Measurements from ENCODE around the gene ELK3. TPM values are rescaled to one million over a fixed set of nuclear protein-coding genes. Genes with fewer than 3 reads are reported as not detected.

ELK3 gene
- total RNA-seq, 1 experiment from 2014 or later, result 9.4 TPM

DNA sequence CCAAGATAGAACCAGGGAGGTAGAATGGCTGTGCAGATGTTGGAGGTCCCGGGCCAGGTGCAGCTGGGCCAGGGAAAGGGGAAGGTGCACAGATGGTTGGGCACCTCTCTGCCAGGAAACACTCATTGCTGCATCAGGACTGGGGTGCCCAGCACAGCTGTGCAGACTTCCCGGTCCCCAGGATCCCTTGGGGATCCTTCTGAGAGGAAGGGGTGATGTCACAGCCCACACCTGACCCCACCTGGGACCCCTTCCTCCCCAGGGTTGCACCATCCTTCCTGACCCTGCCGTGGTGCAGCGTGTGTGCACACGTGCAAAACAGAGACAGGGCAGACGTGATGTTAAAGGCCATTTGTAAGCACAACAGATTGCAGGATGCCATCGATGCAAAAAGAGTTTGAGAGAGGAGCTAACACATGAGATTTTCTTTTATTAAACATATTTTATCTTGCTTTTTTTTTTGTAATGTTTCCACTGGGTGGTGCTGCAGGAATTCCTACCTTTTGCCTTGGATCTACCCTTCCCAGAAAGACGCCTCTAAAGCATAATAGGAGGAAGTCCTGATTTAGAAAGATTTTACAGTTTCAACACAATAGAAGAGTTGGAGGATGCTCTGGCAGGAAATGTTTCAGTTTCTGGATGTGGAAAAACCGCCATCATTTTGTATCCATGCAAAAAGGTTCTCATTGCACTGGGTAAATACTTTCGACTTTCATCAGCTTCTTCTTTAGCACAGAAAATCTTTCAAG lies 14.8 kb downstream of the ELK3 start:
- H3T11ph ChIP-seq (ENCODE audit: low read length), result no peak overlapping the region
- peaks cover 18 to 31% of the 10 kb centered on the region in 2 experiments for H3K4me1 Mint-ChIP-seq
- H3K4me1 ChIP-seq (ENCODE audit: insufficient read depth, low read length), result peaks cover 6% of the 10 kb centered on the region; the same call in 1 of the 2 replicates
- no peaks in the 10 kb centered on the region for H4K20me1 ChIP-seq (ENCODE audit: control insufficient read depth, insufficient read depth, insufficient read length)
- no peak overlapping the region for H4K5ac ChIP-seq (ENCODE audit: insufficient read length, low read depth, low read length)
- H2BK20ac ChIP-seq (ENCODE audit: low read depth, low read length, poor library complexity, severe bottlenecking), result no peak overlapping the region
- no peak overlapping the region for H3K18ac ChIP-seq (ENCODE audit: insufficient read length, low read depth, low read length)
- H3K79me2 ChIP-seq (ENCODE audit: insufficient read depth, low read length), result no peaks in the 10 kb centered on the region
- no peak overlapping the region for H2BK5ac ChIP-seq (ENCODE audit: insufficient read length, low read length)
- H2BK12ac ChIP-seq (ENCODE audit: insufficient read length, low read depth, low read length), result no peak overlapping the region
- H3K23me2 ChIP-seq (ENCODE audit: insufficient read length, low read depth, low read length, poor library complexity, severe bottlenecking), result no peaks in the 10 kb centered on the region
- no peak overlapping the region for H4K91ac ChIP-seq (ENCODE audit: insufficient read length, low read depth, low read length)
- no peak overlapping the region for H2BK15ac ChIP-seq (ENCODE audit: low read depth, low read length)
- no peaks in the 10 kb centered on the region for H3K9me3 Mint-ChIP-seq
- H3K9me3 ChIP-seq (ENCODE audit: control insufficient read depth, low read depth, low read length), result no peaks in the 10 kb centered on the region
- no peak overlapping the region for H2BK120ac ChIP-seq (ENCODE audit: low read depth, low read length, poor library complexity, severe bottlenecking)
- no CpG with 5 or more reads among the region's 10 CpGs for WGBS (ENCODE audit: extremely low coverage, insufficient read length, low lambda C conversion rate)
- H3K56ac ChIP-seq (ENCODE audit: insufficient read length, low read depth, low read length), result no peak overlapping the region
- H3K4me3 Mint-ChIP-seq, result no peak overlapping the region
- H3K4ac ChIP-seq (ENCODE audit: low read depth, low read length), result no peak overlapping the region
- DNase-seq, result no peak
- H3K4me2 ChIP-seq (ENCODE audit: insufficient read depth, insufficient read length, low read length), result no peak overlapping the region
- no peak overlapping the region for H2AFZ ChIP-seq (ENCODE audit: low read length)
- no peak overlapping the region for H4K8ac ChIP-seq (replicated peaks; ENCODE audit: insufficient read length, low read depth, low read length)
- no peak overlapping the region; the same call in 1 of the 2 replicates for H3K14ac ChIP-seq (ENCODE audit: insufficient read depth, low read length)
- H3K27ac ChIP-seq (ENCODE audit: insufficient read length, low read depth, low read length), result no peak overlapping the region
- H3K9ac ChIP-seq (ENCODE audit: extremely low read depth, insufficient read length, low read length), result no peak overlapping the region
- TF ChIP-seq, protein P1, sequence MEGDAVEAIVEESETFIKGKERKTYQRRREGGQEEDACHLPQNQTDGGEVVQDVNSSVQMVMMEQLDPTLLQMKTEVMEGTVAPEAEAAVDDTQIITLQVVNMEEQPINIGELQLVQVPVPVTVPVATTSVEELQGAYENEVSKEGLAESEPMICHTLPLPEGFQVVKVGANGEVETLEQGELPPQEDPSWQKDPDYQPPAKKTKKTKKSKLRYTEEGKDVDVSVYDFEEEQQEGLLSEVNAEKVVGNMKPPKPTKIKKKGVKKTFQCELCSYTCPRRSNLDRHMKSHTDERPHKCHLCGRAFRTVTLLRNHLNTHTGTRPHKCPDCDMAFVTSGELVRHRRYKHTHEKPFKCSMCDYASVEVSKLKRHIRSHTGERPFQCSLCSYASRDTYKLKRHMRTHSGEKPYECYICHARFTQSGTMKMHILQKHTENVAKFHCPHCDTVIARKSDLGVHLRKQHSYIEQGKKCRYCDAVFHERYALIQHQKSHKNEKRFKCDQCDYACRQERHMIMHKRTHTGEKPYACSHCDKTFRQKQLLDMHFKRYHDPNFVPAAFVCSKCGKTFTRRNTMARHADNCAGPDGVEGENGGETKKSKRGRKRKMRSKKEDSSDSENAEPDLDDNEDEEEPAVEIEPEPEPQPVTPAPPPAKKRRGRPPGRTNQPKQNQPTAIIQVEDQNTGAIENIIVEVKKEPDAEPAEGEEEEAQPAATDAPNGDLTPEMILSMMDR (conservative IDR thresholded peaks at IDR 0.05), result no peak
- H3K79me1 ChIP-seq (ENCODE audit: insufficient read depth, low read depth, low read length, poor library complexity, severe bottlenecking), result no peaks in the 10 kb centered on the region
- no peak overlapping the region for H3K23ac ChIP-seq (ENCODE audit: insufficient read length, low read depth, low read length)
- no peaks in the 10 kb centered on the region for H3K27me3 ChIP-seq (ENCODE audit: insufficient read depth, low read length)
- H3K36me3 Mint-ChIP-seq (ENCODE audit: insufficient read depth in 1 of 3, low read depth in 3 of 3), result no peaks in the 10 kb centered on the region; a peak in 1 of 7 replicates
- no peak overlapping the region for H2AK5ac ChIP-seq (ENCODE audit: insufficient read length, low read length)
- no peak overlapping the region; a peak in 1 of 7 replicates for H3K27ac Mint-ChIP-seq
- no peaks in the 10 kb centered on the region for H3K27me3 Mint-ChIP-seq (ENCODE audit: low read depth)

Data from H9 (cell line).